DND-41 (cell line): ENCODE measurements around the gene RBBP5.

Source experiments
- EZH2 ChIP-seq: IDR thresholded peaks from 3 replicates; pipeline ENCODE4 v1.6.1; 2012; ENCODE audit warnings: borderline replicate concordance, low read depth, mild to moderate bottlenecking, moderate library complexity, low read length, inconsistent platforms; ENCODE audit not compliant: severe bottlenecking
- TF ChIP-seq, protein P1 (sequence below): IDR thresholded peaks from 2 replicates; pipeline ENCODE4 v1.5.1; 2012; ENCODE audit warnings: borderline replicate concordance, low read length, moderate library complexity, mild to moderate bottlenecking; ENCODE audit not compliant: poor library complexity, severe bottlenecking; ENCODE audit errors: extremely low read depth

GRCh38 chr1:205072881-205073280 lies 48.9 kb downstream of the RBBP5 start:
- TF ChIP-seq, protein P1, sequence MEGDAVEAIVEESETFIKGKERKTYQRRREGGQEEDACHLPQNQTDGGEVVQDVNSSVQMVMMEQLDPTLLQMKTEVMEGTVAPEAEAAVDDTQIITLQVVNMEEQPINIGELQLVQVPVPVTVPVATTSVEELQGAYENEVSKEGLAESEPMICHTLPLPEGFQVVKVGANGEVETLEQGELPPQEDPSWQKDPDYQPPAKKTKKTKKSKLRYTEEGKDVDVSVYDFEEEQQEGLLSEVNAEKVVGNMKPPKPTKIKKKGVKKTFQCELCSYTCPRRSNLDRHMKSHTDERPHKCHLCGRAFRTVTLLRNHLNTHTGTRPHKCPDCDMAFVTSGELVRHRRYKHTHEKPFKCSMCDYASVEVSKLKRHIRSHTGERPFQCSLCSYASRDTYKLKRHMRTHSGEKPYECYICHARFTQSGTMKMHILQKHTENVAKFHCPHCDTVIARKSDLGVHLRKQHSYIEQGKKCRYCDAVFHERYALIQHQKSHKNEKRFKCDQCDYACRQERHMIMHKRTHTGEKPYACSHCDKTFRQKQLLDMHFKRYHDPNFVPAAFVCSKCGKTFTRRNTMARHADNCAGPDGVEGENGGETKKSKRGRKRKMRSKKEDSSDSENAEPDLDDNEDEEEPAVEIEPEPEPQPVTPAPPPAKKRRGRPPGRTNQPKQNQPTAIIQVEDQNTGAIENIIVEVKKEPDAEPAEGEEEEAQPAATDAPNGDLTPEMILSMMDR = no peak
- TF ChIP-seq EZH2 = no peak
